Lower leg skin (tissue), 3 donors: ENCODE data around the gene ATP9B.

ENCODE experiments used
- CTCF ChIP-seq, 3 donors: fragments of 450-650 bp; IDR thresholded peaks; one replicate each; pipeline ENCODE4 v1.5.1; 2016; ENCODE audit warnings: antibody characterized with exemption in 3 of 3, mild to moderate bottlenecking in 3 of 3, moderate library complexity in 2 of 3
- POLR2A ChIP-seq, 2 donors: fragments of 450-650 bp; IDR thresholded peaks; one replicate each; pipeline ENCODE4 v1.6.1; 2016 to 2017; ENCODE audit warnings: antibody characterized with exemption in 2 of 2, mild to moderate bottlenecking in 1 of 2, moderate library complexity in 1 of 2

DNA sequence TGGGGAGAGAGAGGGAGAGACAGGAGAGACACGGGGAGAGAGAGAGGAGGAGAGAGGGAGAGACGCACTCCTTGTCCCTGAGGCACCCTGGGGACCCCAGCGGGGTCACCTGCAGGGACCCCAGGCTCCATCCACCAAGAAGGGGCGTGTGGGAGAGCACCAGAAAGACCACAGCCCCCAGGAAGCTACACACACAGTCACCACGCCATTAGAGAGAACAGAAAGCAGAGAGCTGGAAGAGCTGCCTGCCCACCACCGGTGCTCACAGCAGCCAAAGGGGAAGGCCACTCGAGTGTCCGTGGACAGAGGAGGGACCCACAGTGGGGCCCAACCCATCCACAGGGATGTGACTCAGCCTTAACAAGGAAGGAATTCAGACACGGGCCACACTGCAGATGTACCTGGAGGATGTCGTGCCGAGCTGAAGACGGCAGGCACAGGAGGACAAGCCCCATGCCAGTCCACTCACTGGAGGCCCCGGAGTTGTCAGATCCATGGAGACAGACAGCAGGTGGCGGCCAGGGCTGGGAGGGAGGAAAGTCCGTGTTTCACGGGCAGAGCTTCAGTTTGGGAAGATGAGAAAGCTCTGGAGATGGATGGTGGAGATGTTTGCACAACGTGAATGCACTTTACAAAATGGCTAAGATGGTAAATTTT, 315.1 kb downstream of the ATP9B start:
- no peak for TF ChIP-seq POLR2A (IDR thresholded peaks at IDR 0.05)
- no peak for TF ChIP-seq CTCF (IDR thresholded peaks at IDR 0.05)
